ENCODE results near the gene COL21A1.

- TF ChIP-seq CTCF (IDR thresholded peaks at IDR 0.05; ENCODE audit: insufficient read depth, low read depth, low read length) (no peak), EZH2 (IDR thresholded peaks at IDR 0.05; ENCODE audit: insufficient read depth, low read length) (no peak)
Observed at GRCh38 chr6:56058636-56059035, 188.7 kb downstream of the COL21A1 start.
